Jurkat, Clone E6-1 (cell line): ENCODE results near the gene WSB2.
"Not testable (repeated sequence)": the region's sequence is repeated elsewhere in the genome, so short reads cannot be mapped to it uniquely, and the experiment has no call there.

Experiments
- DNase-seq: peaks from one replicate; pipeline ENCODE4 v3.0.0-alpha.2; 2011; ENCODE audit warnings: low read depth, low spot score
- H3K4me3 ChIP-seq: 2 replicates; pipeline ENCODE4 v1.5.1; 2011; ENCODE audit warnings: mild to moderate bottlenecking, low read length, control low read depth, moderate library complexity

The WSB2 gene

DNA sequence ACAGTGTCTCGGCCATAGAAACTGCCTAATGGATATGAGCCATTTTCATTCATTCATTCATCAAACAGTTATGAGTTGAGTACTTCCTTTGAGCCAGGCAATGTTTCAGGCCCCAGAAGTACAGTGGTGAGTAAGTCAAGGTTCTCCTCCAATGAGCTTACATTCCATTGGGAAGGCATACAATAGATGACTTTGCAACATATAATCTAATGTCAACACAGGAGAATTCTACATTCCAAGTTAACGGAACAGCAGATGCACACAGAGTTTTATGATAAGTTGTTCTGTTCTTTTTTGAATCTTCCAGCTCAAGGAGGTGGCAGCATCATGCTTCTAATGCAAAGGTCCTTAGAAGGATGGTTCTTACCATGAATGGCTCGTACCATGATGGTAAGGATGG is 47.7 kb downstream of the WSB2 start:
- no peak for DNase-seq
- no peak overlapping the region for H3K4me3 ChIP-seq

DNA sequence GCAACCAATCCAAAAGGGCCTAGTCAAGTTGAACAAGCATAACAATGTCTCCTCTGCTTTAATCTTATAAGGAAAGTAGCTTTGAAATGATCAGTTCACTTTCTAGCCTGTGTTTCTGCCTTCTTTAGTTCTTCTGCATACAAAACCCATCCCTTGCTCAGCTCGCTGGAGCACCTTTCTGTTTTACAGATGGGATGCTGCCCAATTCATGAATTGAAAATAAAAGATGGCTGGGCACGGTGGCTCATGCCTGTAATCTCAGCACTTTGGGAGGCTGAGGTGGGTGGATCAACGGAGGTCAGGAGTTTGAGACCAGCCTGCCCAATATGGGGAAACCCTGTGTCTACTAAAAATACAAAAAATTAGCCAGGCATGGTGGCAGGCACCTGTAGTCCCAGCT is 49.0 kb downstream of the WSB2 start:
- no peak for DNase-seq
- no peak overlapping the region for H3K4me3 ChIP-seq

DNA sequence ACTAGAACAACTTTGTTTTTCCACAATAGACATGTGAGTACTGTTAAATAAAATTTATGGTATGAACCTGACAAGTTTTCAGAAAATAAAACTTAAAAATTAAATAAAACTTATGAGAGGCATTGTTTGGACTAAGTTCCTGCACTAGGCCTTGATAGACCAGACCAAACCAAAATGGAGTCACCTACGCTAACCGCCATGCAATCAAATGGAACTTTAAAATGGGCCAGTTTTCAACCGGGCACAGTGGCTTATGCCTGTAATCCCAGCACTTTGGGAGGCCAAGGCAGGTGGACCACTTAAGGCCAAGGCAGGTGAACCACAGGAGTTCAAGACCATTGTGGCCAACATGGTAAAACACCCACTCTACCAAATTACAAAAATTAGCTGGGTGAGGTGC is 49.6 kb downstream of the WSB2 start:
- no peak for DNase-seq
- no peak overlapping the region for H3K4me3 ChIP-seq

DNA sequence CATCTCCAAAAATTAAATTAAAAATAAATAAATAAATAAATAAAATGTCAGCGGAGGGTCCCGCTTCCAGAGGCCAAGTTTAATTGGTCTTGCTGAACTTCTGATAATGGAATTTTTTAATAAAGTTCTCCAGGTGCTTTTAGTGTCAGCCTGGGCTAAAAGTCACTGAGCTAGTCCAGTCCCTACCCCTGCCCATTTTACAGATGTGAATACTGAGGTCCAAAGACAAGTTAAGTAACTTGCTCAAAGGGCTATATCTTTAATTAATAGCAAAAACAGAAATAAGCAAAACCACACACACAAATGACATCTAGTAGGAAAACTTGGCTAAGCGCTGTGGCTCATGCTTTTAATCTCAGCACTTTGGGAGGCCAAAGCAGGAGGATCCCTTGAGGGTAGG is 50.1 kb downstream of the WSB2 start:
- DNase-seq: no peak
- no peak overlapping the region for H3K4me3 ChIP-seq

DNA sequence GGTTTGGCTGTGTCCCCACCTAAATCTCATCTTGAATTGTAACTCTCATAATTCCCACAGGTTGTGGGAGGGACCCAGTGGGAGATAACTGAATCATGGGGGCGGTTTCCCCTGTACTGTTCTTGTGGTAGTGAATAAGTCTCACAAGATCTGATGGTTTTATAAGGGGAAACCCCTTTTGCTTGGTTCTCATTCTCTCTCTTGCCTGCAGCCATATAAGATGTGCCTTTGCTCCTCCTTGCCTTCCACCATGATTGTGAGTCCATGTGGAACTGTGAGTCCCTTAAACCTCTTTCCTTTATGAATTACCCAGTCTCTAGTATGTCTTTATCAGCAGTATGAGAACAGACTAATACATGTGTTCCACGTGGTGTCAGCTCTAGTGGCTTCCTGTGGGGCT is 61.2 kb downstream of the WSB2 start:
- not testable (repeated sequence) for DNase-seq, H3K4me3 ChIP-seq

DNA sequence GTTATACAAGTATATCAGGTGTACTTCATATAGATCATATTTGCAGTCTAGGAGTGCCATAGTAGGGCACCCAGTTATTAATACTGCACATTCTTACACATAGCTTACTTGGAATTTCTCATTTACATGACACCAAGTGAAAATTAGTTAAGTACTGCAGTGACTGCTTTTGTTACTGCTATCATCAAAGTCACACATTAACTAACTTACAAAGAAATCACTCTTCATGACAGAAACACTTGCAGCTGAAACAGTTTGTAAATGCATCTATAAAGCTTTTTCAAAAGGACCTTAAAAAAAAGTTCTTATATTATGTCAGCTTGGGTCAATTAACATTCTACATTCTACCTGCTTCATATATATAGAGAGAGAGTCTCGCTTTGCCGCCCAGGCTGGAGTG is 62.3 kb downstream of the WSB2 start:
- no peak overlapping the region for H3K4me3 ChIP-seq
- no peak for DNase-seq

DNA sequence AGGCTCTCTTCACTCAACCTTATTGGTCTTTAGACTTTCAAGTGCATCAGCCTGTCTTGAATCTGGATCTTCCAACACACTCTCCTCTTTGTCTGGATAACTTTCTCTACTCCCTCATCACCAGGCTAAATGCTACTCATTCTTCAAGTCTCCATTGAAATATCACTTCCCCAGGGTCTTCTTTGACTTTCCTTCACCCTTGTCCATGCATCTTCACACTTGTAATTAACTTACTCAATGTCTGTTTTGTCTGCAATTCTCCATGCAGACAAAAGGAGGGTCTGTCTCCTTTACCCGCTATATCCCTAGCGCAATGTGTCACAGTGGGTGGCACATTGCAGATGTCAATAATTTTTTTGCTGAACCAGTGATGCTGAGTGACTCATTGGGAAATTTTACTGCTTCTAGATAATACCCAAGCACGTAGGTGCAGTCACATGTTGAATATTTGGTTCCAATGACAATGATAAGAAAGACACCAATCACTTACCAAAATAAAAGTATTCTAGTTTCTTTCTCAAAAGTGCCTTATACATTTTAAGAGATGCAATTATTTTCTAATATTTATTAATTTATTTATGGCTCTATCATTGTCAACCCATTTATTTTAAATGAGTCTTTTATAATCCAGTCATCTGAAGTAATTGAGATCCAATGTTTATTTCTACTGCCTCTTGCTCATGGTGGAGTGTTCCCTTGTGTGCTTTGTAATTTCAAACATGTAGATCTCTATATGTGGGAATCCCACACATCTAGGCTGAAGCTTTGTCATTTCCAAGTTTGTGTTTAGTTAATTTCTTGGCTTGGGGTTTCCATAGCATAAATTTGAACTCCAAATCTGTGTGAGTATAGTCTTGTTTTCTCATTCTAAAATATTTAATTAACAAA is 66.2 kb downstream of the WSB2 start:
- H3K4me3 ChIP-seq: no peak overlapping the region
- no peak for DNase-seq

DNA sequence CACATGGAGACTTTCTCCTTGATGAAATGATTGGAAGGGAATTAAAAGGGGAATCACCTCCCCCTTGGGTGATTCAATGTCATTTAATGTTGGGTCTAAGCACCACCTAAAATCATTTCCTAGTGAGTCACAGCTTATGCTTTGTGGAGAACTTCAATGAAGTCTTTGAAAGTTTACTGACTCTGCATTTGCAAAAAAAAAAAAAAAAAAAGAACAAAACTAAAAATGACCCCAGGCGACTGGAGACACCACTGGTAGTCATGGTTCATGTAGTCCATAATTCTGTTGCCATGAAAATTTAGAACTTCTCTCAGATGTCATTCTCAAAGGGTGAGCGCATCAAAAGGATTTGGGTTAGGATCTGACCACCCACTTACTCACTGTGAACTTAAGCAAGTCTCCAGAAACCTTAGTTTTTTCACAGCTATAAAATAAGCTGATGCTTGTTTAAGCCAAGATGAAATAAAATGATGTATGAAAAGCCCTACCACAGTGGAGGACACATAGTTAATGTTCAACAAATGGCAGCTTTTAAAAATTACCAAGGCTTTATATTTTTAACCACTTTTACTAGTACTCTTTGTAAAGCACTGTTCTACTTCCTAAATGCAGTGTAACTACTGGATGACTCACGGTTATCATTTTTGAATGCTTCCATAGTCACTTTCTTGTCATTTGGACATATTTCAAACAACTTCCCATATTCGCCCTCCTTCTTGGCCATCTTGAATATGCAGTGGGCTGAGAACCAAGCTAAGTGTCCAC is 74.1 kb downstream of the WSB2 start:
- no peak overlapping the region for H3K4me3 ChIP-seq
- no peak for DNase-seq

DNA sequence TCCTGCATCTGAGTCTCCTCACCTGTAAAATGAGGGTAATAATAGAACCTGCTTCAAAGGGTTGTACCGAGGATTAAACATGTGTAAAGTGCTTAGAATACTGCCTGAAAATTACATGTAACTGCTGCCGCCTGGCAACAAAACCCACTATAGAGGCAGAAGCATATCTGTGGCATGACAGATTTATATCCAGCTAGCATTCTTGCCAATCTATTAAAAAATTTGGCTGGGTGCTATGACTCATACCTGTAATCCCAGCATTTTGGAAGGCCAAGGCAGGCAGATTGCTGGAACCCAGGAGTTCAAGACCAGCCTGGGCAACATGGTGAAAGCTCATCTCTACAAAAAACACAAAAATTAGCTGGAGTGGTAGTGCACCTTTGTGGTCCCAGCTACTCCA is 75.8 kb downstream of the WSB2 start:
- no peak for DNase-seq
- H3K4me3 ChIP-seq: no peak overlapping the region
